HepG2 (cell line): ENCODE data around the gene DDX20. TPM values are rescaled to one million over a fixed set of nuclear protein-coding genes. Genes with fewer than 3 reads are reported as not detected.

Experiments used
- ATAC-seq: fragments of 200-7000 bp; cut with Tn5 transposase; 3 replicates; pipeline ENCODE4 v1.9.1; 2020; ENCODE audit warnings: mild to moderate bottlenecking, moderate library complexity
- BruUV-seq: library from RNA; stranded (reverse); fragments of 400-500 nt; replicated peaks from 2 replicates; lab custom pipeline; 2021; lab: Mats Ljungman, UMichigan
- CTCF ChIA-PET: fragments of 300-600 bp; formaldehyde crosslinking; extraction: SDS; loops from one replicate; lab custom pipeline; 2021; ENCODE audit warnings: low total read pairs, inconsistent platforms, low intra/inter-chr PET ratio; lab: Yijun Ruan, JAX
- POLR2A ChIA-PET: fragments of 350-600 bp; sonication (Branson Sonifier 250); formaldehyde crosslinking; loops from one replicate; lab custom pipeline; 2020; ENCODE audit warnings: antibody characterized with exemption, inconsistent platforms; lab: Yijun Ruan, JAX
- DNase-seq: peaks from one replicate; pipeline ENCODE4 v3.0.0-alpha.2; 2015; ENCODE audit warnings: low spot score
- FAIRE-seq: peaks from 3 replicates; lab custom pipeline; 2011; peaks lifted over from hg19 to GRCh38; lab: Jason Lieb, UNC
- H2AFZ ChIP-seq: one replicate; pipeline ENCODE4 v1.6.1; 2011; ENCODE audit warnings: low read length, inconsistent platforms
- H3K27ac ChIP-seq: fragments of 300-600 bp; 3 replicates; pipeline ENCODE4 v1.8.0; 2011; ENCODE audit warnings: mixed run types, mild to moderate bottlenecking, mixed read lengths, low read length, inconsistent platforms; ENCODE audit not compliant: insufficient read depth; ENCODE audit errors: extremely low read length
- H3K27me3 ChIP-seq, 2 experiments: fragments of 200-600 bp in 1 of 2; 2 replicates in 1 of 2; 3 replicates in 1 of 2; pipeline versions ENCODE4 v1.6.0 to v1.8.0; 2011; ENCODE audit warnings: low read length in 2 of 2, mild to moderate bottlenecking in 2 of 2, moderate library complexity in 2 of 2, inconsistent platforms in 1 of 2; ENCODE audit not compliant: insufficient read depth in 2 of 2, control insufficient read depth in 1 of 2
- H3K36me3 ChIP-seq, 2 experiments: fragments of 200-600 bp in 1 of 2; replicated peaks in 1 of 2; 2 replicates in 1 of 2; 3 replicates in 1 of 2; pipeline versions ENCODE4 v1.5.1 to v1.8.0; 2011; ENCODE audit warnings: low read length in 2 of 2, inconsistent platforms in 1 of 2; ENCODE audit not compliant: insufficient read depth in 2 of 2, control insufficient read depth in 1 of 2
- H3K4me1 ChIP-seq: 2 replicates; pipeline ENCODE4 v1.5.1; 2012; ENCODE audit warnings: low read length, inconsistent platforms; ENCODE audit not compliant: insufficient read depth
- H3K4me2 ChIP-seq: 2 replicates; pipeline ENCODE4 v1.6.0; 2011; ENCODE audit warnings: low read depth, low read length, inconsistent platforms
- H3K4me3 ChIP-seq, 3 experiments: fragments of 200-600 bp in 1 of 3; sonication (generic), shearing (Covaris generic) in 1 of 3; replicated peaks in 1 of 3; 2 replicates each; pipeline ENCODE4 v1.5.1; 2011 to 2016; ENCODE audit warnings: low read length in 3 of 3, inconsistent platforms in 2 of 3, low read depth in 2 of 3, mild to moderate bottlenecking in 2 of 3, control low read depth in 1 of 3, mixed read lengths in 1 of 3; ENCODE audit not compliant: insufficient read depth in 1 of 3
- H3K79me2 ChIP-seq: one replicate; pipeline ENCODE4 v1.6.1; 2011; ENCODE audit warnings: low read length, inconsistent platforms; ENCODE audit not compliant: insufficient read depth
- H3K9ac ChIP-seq: 2 replicates; pipeline ENCODE4 v1.6.0; 2011; ENCODE audit warnings: mild to moderate bottlenecking, low read depth, low read length, inconsistent platforms; ENCODE audit not compliant: insufficient read depth
- H3K9me3 ChIP-seq: 2 replicates; pipeline ENCODE4 v1.5.1; 2012; ENCODE audit warnings: mild to moderate bottlenecking, low read length
- H4K20me1 ChIP-seq: 2 replicates; pipeline ENCODE4 v1.6.0; 2011; ENCODE audit warnings: inconsistent platforms, mild to moderate bottlenecking, low read length, moderate library complexity; ENCODE audit not compliant: insufficient read depth
- AGO1 ChIP-seq: fragments of 200-400 bp; formaldehyde crosslinking; IDR thresholded peaks from 2 replicates; pipeline ENCODE4 v1.6.1; 2017; ENCODE audit warnings: mild to moderate bottlenecking, low read depth, low read length, moderate library complexity; ENCODE audit not compliant: poor library complexity, severe bottlenecking
- ARID5B ChIP-seq: IDR thresholded peaks from 2 replicates; pipeline ENCODE4 v1.4.0; 2020; ENCODE audit warnings: mild to moderate bottlenecking, missing genetic modification reagents
- BATF2 ChIP-seq: sonication (generic); formaldehyde crosslinking; IDR thresholded peaks from 2 replicates; pipeline ENCODE4 v1.8.0; 2022; ENCODE audit warnings: mild to moderate bottlenecking, missing genetic modification reagents, moderate library complexity
- HOXA5 ChIP-seq: sonication (generic); formaldehyde crosslinking; IDR thresholded peaks from 2 replicates; pipeline ENCODE4 v1.4.0; 2020; ENCODE audit warnings: missing genetic modification reagents
- KLF12 ChIP-seq: sonication (generic); formaldehyde crosslinking; IDR thresholded peaks from 2 replicates; pipeline ENCODE4 v1.4.0; 2020; ENCODE audit warnings: missing genetic modification reagents, borderline replicate concordance
- MZF1 ChIP-seq: sonication (generic); formaldehyde crosslinking; IDR thresholded peaks from 2 replicates; pipeline ENCODE4 v1.8.1; 2023; ENCODE audit warnings: mild to moderate bottlenecking, missing genetic modification reagents, borderline replicate concordance
- NFATC3 ChIP-seq: sonication (generic); formaldehyde crosslinking; IDR thresholded peaks from 2 replicates; pipeline ENCODE4 v1.5.1; 2020; ENCODE audit warnings: mild to moderate bottlenecking, missing genetic modification reagents
- NFYB ChIP-seq: sonication (generic); formaldehyde crosslinking; IDR thresholded peaks from 2 replicates; pipeline ENCODE4 v1.4.0; 2020; ENCODE audit warnings: missing genetic modification reagents
- RELA ChIP-seq: sonication (generic); formaldehyde crosslinking; IDR thresholded peaks from 2 replicates; pipeline ENCODE4 v1.4.0; 2020; ENCODE audit warnings: missing genetic modification reagents
- U2AF1 ChIP-seq: fragments of 200-400 bp; formaldehyde crosslinking; optimal IDR thresholded peaks from 2 replicates; pipeline ENCODE3; 2017; ENCODE audit warnings: mild to moderate bottlenecking, low read depth, low read length
- XRCC5 ChIP-seq: fragments of 200-400 bp; formaldehyde crosslinking; optimal IDR thresholded peaks from 2 replicates; pipeline ENCODE3; 2017; ENCODE audit warnings: mild to moderate bottlenecking, low read length
- ZFP37 ChIP-seq: sonication (generic); formaldehyde crosslinking; IDR thresholded peaks from 2 replicates; pipeline ENCODE4 v1.4.0; 2020; ENCODE audit warnings: missing genetic modification reagents, borderline replicate concordance
- ZFX ChIP-seq: sonication (generic); formaldehyde crosslinking; IDR thresholded peaks from 2 replicates; pipeline ENCODE4 v1.4.0; 2020; ENCODE audit warnings: mild to moderate bottlenecking, low read depth, missing genetic modification reagents, moderate library complexity
- ZNF605 ChIP-seq: sonication (generic); formaldehyde crosslinking; IDR thresholded peaks from 2 replicates; pipeline ENCODE4 v1.8.0; 2022; ENCODE audit warnings: mild to moderate bottlenecking, missing genetic modification reagents
- ZNF7 ChIP-seq: IDR thresholded peaks from 2 replicates; pipeline ENCODE4 v1.6.1; 2016; ENCODE audit warnings: missing biosample characterization, missing genetic modification reagents
- ZNF704 ChIP-seq: sonication (generic); formaldehyde crosslinking; IDR thresholded peaks from 2 replicates; pipeline ENCODE4 v1.8.1; 2023; ENCODE audit warnings: mild to moderate bottlenecking, inconsistent platforms, moderate library complexity, missing genetic modification reagents, borderline replicate concordance
- ZNF772 ChIP-seq: sonication (generic); formaldehyde crosslinking; IDR thresholded peaks from 2 replicates; pipeline ENCODE4 v1.5.0; 2020; ENCODE audit warnings: mild to moderate bottlenecking, missing genetic modification reagents
- ZNF780A ChIP-seq: sonication (generic); formaldehyde crosslinking; IDR thresholded peaks from 2 replicates; pipeline ENCODE4 v1.8.0; 2022; ENCODE audit warnings: mild to moderate bottlenecking, missing genetic modification reagents, moderate library complexity
- ZNF878 ChIP-seq: sonication (generic); formaldehyde crosslinking; IDR thresholded peaks from 2 replicates; pipeline ENCODE4 v1.8.1; 2023; ENCODE audit warnings: mild to moderate bottlenecking, missing genetic modification reagents, moderate library complexity
- ZSCAN12 ChIP-seq: sonication (generic); formaldehyde crosslinking; IDR thresholded peaks from 2 replicates; pipeline ENCODE4 v1.9.0; 2021; ENCODE audit warnings: mild to moderate bottlenecking, missing genetic modification reagents
- WGBS: methylation state at CpG from one replicate; pipeline ENCODE4 v1.1.6; 2017; ENCODE audit warnings: low lambda C conversion rate; 5-methylcytosine and 5-hydroxymethylcytosine counted together
- in situ Hi-C: cut with HindIII; loops from 2 replicates; pipeline ENCODE4 v1.10.0; 2017; ENCODE audit warnings: low pct_unique_long_range_greater_than_20kb; ENCODE audit not compliant: extremely low pct_ligation_motif_present
- intact Hi-C: fragments of 100-400 bp; cut with micrococcal nuclease; formaldehyde crosslinking; loops from one replicate; pipeline ENCODE4 v1.10.0; 2022; ENCODE audit not compliant: unreplicated experiment
- polyA plus RNA-seq, 8 experiments: library from polyadenylated mRNA; depleted of rRNA in 3 of 8; stranded (reverse) in 7 of 8; unstranded in 1 of 8; fragments of >200 nt; fragmentation: Illumina TruSeq in 4 of 8; extraction: Trizol in 4 of 8; gene quantifications; 2 replicates each; pipeline versions ENCODE4 v1.2.1 to v1.2.3, GENCODE V29; 2011 to 2016; ENCODE audit warnings: low read depth in 4 of 8, missing spikeins in 1 of 8, mixed read lengths in 1 of 8; ENCODE audit not compliant: insufficient read depth in 1 of 8
- total RNA-seq, 5 experiments: library from RNA; depleted of rRNA; stranded (reverse); fragments of >200 nt; fragmentation: Illumina TruSeq; extraction: Trizol; gene quantifications; 2 replicates each; pipeline ENCODE4 v1.2.3, GENCODE V29; 2016; ENCODE audit warnings: low read depth in 1 of 5

The DDX20 gene
- total and polyA plus RNA-seq, 2 of the 13 experiments (the other 11 are each of a cell fraction or from before 2014, with no cell fraction given) = 4.0 to 14.3 TPM

DNA sequence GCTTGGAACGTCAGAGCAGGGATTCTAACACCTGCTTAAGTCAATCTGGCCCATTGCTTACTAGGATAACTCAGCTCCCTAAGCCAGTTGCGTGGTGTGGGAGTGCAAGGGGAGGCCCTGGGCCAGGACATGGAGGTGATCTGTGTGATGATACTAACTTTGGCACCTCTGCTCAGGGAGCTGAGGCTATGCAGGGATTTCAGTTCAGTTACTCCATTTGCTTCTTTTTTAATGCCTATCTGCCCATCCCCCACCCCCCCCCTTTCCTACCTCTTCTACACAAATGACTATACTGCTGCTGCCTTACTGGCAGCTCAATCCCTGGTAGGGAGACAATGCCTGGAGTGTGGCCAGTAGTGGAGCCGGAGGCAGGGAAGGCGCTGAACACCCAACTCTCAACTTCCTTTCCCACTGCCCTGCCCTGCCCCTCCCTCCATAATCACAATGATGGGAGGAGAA lies 36.0 kb upstream of the DDX20 start:
- no peak overlapping the region for H3K9ac ChIP-seq
- no peak overlapping the region for H3K27ac ChIP-seq
- H3K4me2 ChIP-seq = no peak overlapping the region
- no peaks in the 10 kb centered on the region for H3K36me3 ChIP-seq
- no peak overlapping the region for H2AFZ ChIP-seq
- in situ Hi-C loops (loop anchor here (5.0 kb wide), 1 partner anchor 38 kb away; the partner anchor contains the start of gene DDX20), intact Hi-C loops (no loop called here)
- CTCF ChIA-PET = no interaction called here
- no peak for DNase-seq
- TF ChIP-seq BATF2 (CRISPR knock-in tag) (no peak), NFATC3 (CRISPR knock-in tag) (no peak), XRCC5 (no peak), HOXA5 (CRISPR knock-in tag) (no peak), ZNF780A (no peak), NFYB (CRISPR knock-in tag) (no peak), ZNF7 (no peak), AGO1 (no peak), RELA (CRISPR knock-in tag) (no peak), ZNF605 (CRISPR knock-in tag) (no peak), ZFP37 (no peak), ZNF772 (CRISPR knock-in tag) (no peak), ZFX (CRISPR knock-in tag) (no peak), ARID5B (CRISPR knock-in tag) (no peak), ZNF704 (CRISPR knock-in tag) (no peak), KLF12 (CRISPR knock-in tag) (no peak), ZSCAN12 (CRISPR knock-in tag) (no peak), MZF1 (no peak), ZNF878 (no peak), U2AF1 (no peak)
- H3K4me3 ChIP-seq = no peak overlapping the region
- H3K27me3 ChIP-seq = no peaks in the 10 kb centered on the region
- POLR2A ChIA-PET = no interaction called here
- no peaks in the 10 kb centered on the region for H4K20me1 ChIP-seq
- no peak for ATAC-seq
- H3K4me1 ChIP-seq = peaks cover 44% of the 10 kb centered on the region
- WGBS = 80% methylated on average over 4 of the region's 4 CpGs
- no TSS peak for BruUV-seq
- H3K79me2 ChIP-seq = no peaks in the 10 kb centered on the region
- no peaks in the 10 kb centered on the region for H3K9me3 ChIP-seq
- FAIRE-seq = no peak
